Stimulated activated effector memory CD8-positive, alpha-beta T cell treated with anti-CD3 and anti-CD28 coated beads, Interleukin-12 subunit alpha, Interleukin-12 subunit beta, amount 100 ng/mL, for 72 hours (primary cell): Measurements from ENCODE around the gene ACSF2.

Experiments used
- ATAC-seq: fragments of 150-1000 bp; cut with Tn5 transposase; 2 replicates; pipeline ENCODE4 v1.10.0; 2021
- DNase-seq, 2 donors: peaks; one replicate each; pipeline ENCODE4 v3.0.0; 2021 to 2022; ENCODE audit warnings: low spot score in 2 of 2
- H3K27ac Mint-ChIP-seq: one replicate; pipeline ENCODE4 v1.8.0; 2022; ENCODE audit warnings: mild to moderate bottlenecking, mixed read lengths
- H3K36me3 Mint-ChIP-seq: one replicate; pipeline ENCODE4 v1.8.0; 2022; ENCODE audit warnings: mild to moderate bottlenecking, mixed read lengths
- H3K4me1 Mint-ChIP-seq: one replicate; pipeline ENCODE4 v1.8.0; 2022; ENCODE audit warnings: mixed read lengths
- H3K4me3 Mint-ChIP-seq: one replicate; pipeline ENCODE4 v1.8.0; 2022; ENCODE audit warnings: mild to moderate bottlenecking, mixed read lengths
- H3K9me3 Mint-ChIP-seq: one replicate; pipeline ENCODE4 v1.8.0; 2022; ENCODE audit warnings: mixed read lengths

The ACSF2 gene

GRCh38 chr17:50482516-50482915 lies 56.5 kb downstream of the ACSF2 start:
- ATAC-seq = peak; percentile 69

GRCh38 chr17:50483266-50483665 lies 57.2 kb downstream of the ACSF2 start:
- H3K4me1 Mint-ChIP-seq = peaks cover 28% of the 10 kb centered on the region
- H3K27ac Mint-ChIP-seq = no peak overlapping the region

More at GRCh38 chr17:50482516-50482915, 56.5 kb downstream of the ACSF2 start:
- no peaks in the 10 kb centered on the region for H3K9me3 Mint-ChIP-seq
- H3K4me3 Mint-ChIP-seq = no peak overlapping the region
- H3K27ac Mint-ChIP-seq = peak overlapping the region; percentile 86
- H3K36me3 Mint-ChIP-seq = peaks cover 51% of the 10 kb centered on the region
- DNase-seq = peak; percentile 75 to 91
- H3K4me1 Mint-ChIP-seq = peaks cover 33% of the 10 kb centered on the region

GRCh38 chr17:50484386-50485155 lies 58.6 kb downstream of the ACSF2 start:
- Mint-ChIP-seq H3K36me3 (peaks cover 45% of the 10 kb centered on the region), H3K27ac (no peak overlapping the region), H3K4me1 (peaks cover 21% of the 10 kb centered on the region), H3K4me3 (no peak overlapping the region), H3K9me3 (no peaks in the 10 kb centered on the region)
- DNase-seq (no peak), ATAC-seq (no peak)

More at GRCh38 chr17:50483266-50483665, 57.2 kb downstream of the ACSF2 start:
- Mint-ChIP-seq H3K4me3 (no peak overlapping the region), H3K36me3 (peaks cover 51% of the 10 kb centered on the region), H3K9me3 (no peaks in the 10 kb centered on the region)
- DNase-seq (no peak), ATAC-seq (no peak)

- Mint-ChIP-seq H3K9me3 (no peaks in the 10 kb centered on the region), H3K4me3 (no peak overlapping the region), H3K36me3 (peaks cover 39% of the 10 kb centered on the region), H3K4me1 (peaks cover 6% of the 10 kb centered on the region), H3K27ac (no peak overlapping the region)
- ATAC-seq (peak; percentile 82), DNase-seq (no peak)
Observed at GRCh38 chr17:50487213-50488096, 61.4 kb downstream of the ACSF2 start.

GRCh38 chr17:50488880-50489279 lies 62.9 kb downstream of the ACSF2 start:
- no peak overlapping the region for H3K27ac Mint-ChIP-seq
- DNase-seq = no peak
- no peak for ATAC-seq
- no peaks in the 10 kb centered on the region for H3K4me1 Mint-ChIP-seq
- no peaks in the 10 kb centered on the region for H3K9me3 Mint-ChIP-seq
- H3K4me3 Mint-ChIP-seq = no peak overlapping the region
- peaks cover 25% of the 10 kb centered on the region for H3K36me3 Mint-ChIP-seq

- Mint-ChIP-seq H3K9me3 (no peaks in the 10 kb centered on the region), H3K27ac (no peak overlapping the region), H3K36me3 (peaks cover 5% of the 10 kb centered on the region), H3K4me1 (no peaks in the 10 kb centered on the region), H3K4me3 (no peak overlapping the region)
- no peak for ATAC-seq
- no peak for DNase-seq
Observed at GRCh38 chr17:50491505-50491904, 65.5 kb downstream of the ACSF2 start.

- DNase-seq (no peak), ATAC-seq (no peak)
- Mint-ChIP-seq H3K9me3 (no peaks in the 10 kb centered on the region), H3K36me3 (no peaks in the 10 kb centered on the region), H3K4me1 (no peaks in the 10 kb centered on the region), H3K27ac (no peak overlapping the region), H3K4me3 (no peak overlapping the region)
Observed at GRCh38 chr17:50492214-50492613, 66.2 kb downstream of the ACSF2 start.

GRCh38 chr17:50493744-50494143 lies 67.7 kb downstream of the ACSF2 start:
- no peaks in the 10 kb centered on the region for H3K9me3 Mint-ChIP-seq

GRCh38 chr17:50495217-50495823 lies 69.3 kb downstream of the ACSF2 start:
- Mint-ChIP-seq H3K4me3 (no peak overlapping the region), H3K27ac (no peak overlapping the region), H3K36me3 (no peaks in the 10 kb centered on the region), H3K9me3 (no peaks in the 10 kb centered on the region), H3K4me1 (no peaks in the 10 kb centered on the region)
- DNase-seq (no peak), ATAC-seq (no peak)

More at GRCh38 chr17:50493744-50494143, 67.7 kb downstream of the ACSF2 start:
- Mint-ChIP-seq H3K36me3 (no peaks in the 10 kb centered on the region), H3K4me1 (no peaks in the 10 kb centered on the region), H3K27ac (no peak overlapping the region), H3K4me3 (no peak overlapping the region)
- no peak for DNase-seq
- no peak for ATAC-seq

GRCh38 chr17:50495918-50496317 lies 69.9 kb downstream of the ACSF2 start:
- no peaks in the 10 kb centered on the region for H3K9me3 Mint-ChIP-seq
- no peak overlapping the region for H3K4me3 Mint-ChIP-seq
- H3K36me3 Mint-ChIP-seq = no peaks in the 10 kb centered on the region
- no peaks in the 10 kb centered on the region for H3K4me1 Mint-ChIP-seq
- H3K27ac Mint-ChIP-seq = no peak overlapping the region
- no peak for ATAC-seq
- no peak for DNase-seq

- Mint-ChIP-seq H3K9me3 (no peaks in the 10 kb centered on the region), H3K27ac (no peak overlapping the region), H3K4me3 (no peak overlapping the region), H3K4me1 (no peaks in the 10 kb centered on the region), H3K36me3 (no peaks in the 10 kb centered on the region)
- DNase-seq (no peak), ATAC-seq (no peak)
Observed at GRCh38 chr17:50498021-50498874, 72.2 kb downstream of the ACSF2 start.

- peaks cover 7% of the 10 kb centered on the region for H3K4me1 Mint-ChIP-seq
- H3K9me3 Mint-ChIP-seq = no peaks in the 10 kb centered on the region
- H3K27ac Mint-ChIP-seq = no peak overlapping the region
- H3K36me3 Mint-ChIP-seq = no peaks in the 10 kb centered on the region
- ATAC-seq (no peak), DNase-seq (no peak)
- H3K4me3 Mint-ChIP-seq = no peak overlapping the region
Observed at GRCh38 chr17:50499270-50499669, 73.3 kb downstream of the ACSF2 start.

- Mint-ChIP-seq H3K9me3 (no peaks in the 10 kb centered on the region), H3K4me1 (peaks cover 7% of the 10 kb centered on the region), H3K36me3 (no peaks in the 10 kb centered on the region), H3K4me3 (no peak overlapping the region), H3K27ac (no peak overlapping the region)
- no peak for DNase-seq
- ATAC-seq = no peak
Observed at GRCh38 chr17:50499721-50500120, 73.7 kb downstream of the ACSF2 start.

- DNase-seq = no peak
- no peak for ATAC-seq
- Mint-ChIP-seq H3K4me1 (peaks cover 7% of the 10 kb centered on the region), H3K9me3 (no peaks in the 10 kb centered on the region), H3K4me3 (no peak overlapping the region), H3K36me3 (no peaks in the 10 kb centered on the region), H3K27ac (no peak overlapping the region)
Observed at GRCh38 chr17:50501054-50501453, 75.0 kb downstream of the ACSF2 start.
